OCI-LY1 (cell line): ENCODE results near the gene SYNJ1.

Experiments
- EZH2 ChIP-seq: fragments of 200-600 bp; sonication (generic), shearing (Covaris generic); IDR thresholded peaks from 2 replicates; pipeline ENCODE4 v1.8.0; 2017; ENCODE audit warnings: borderline replicate concordance, mixed run types, mild to moderate bottlenecking, antibody characterized with exemption, low read length, moderate library complexity, mixed read lengths
- TF ChIP-seq, protein P1 (sequence below): fragments of 200-600 bp; sonication (generic), shearing (Covaris generic); IDR thresholded peaks from 2 replicates; pipeline ENCODE4 v1.5.1; 2017; ENCODE audit warnings: mild to moderate bottlenecking, antibody characterized with exemption, low read length, moderate library complexity, mixed read lengths

GRCh38 chr21:32584472-32584871 lies 143.3 kb downstream of the SYNJ1 start:
- TF ChIP-seq, protein P1, sequence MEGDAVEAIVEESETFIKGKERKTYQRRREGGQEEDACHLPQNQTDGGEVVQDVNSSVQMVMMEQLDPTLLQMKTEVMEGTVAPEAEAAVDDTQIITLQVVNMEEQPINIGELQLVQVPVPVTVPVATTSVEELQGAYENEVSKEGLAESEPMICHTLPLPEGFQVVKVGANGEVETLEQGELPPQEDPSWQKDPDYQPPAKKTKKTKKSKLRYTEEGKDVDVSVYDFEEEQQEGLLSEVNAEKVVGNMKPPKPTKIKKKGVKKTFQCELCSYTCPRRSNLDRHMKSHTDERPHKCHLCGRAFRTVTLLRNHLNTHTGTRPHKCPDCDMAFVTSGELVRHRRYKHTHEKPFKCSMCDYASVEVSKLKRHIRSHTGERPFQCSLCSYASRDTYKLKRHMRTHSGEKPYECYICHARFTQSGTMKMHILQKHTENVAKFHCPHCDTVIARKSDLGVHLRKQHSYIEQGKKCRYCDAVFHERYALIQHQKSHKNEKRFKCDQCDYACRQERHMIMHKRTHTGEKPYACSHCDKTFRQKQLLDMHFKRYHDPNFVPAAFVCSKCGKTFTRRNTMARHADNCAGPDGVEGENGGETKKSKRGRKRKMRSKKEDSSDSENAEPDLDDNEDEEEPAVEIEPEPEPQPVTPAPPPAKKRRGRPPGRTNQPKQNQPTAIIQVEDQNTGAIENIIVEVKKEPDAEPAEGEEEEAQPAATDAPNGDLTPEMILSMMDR = no peak
- TF ChIP-seq EZH2 = no peak
